ENCODE results near the gene PPP1CA.

The PPP1CA gene

GRCh38 chr11:67401495-67402191 lies at the start of gene PPP1CA:
PPP1CA (minus strand) TSS chr11:67401858; CDS start chr11:67401782, 76 bp downstream.
- DNase-seq, result peak; percentile 81 to 98 (median 92)

GRCh38 chr11:67450796-67451657 lies 49.4 kb upstream of the PPP1CA start:
- DNase-seq, result no peak

GRCh38 chr11:67449116-67449844 lies 47.6 kb upstream of the PPP1CA start:
- DNase-seq, result peak in 1 of 3 experiments; percentile 38

- DNase-seq, result no peak
Observed at GRCh38 chr11:67448220-67448609, 46.6 kb upstream of the PPP1CA start.

- DNase-seq, result no peak
Observed at GRCh38 chr11:67445515-67445914, 43.9 kb upstream of the PPP1CA start.

- no peak for DNase-seq
Observed at GRCh38 chr11:67442504-67443404, 41.1 kb upstream of the PPP1CA start.

- DNase-seq, result no peak
Observed at GRCh38 chr11:67441731-67442351, 40.2 kb upstream of the PPP1CA start.

GRCh38 chr11:67441098-67441563 lies 39.5 kb upstream of the PPP1CA start:
- no peak for DNase-seq

GRCh38 chr11:67440229-67441097 lies 38.8 kb upstream of the PPP1CA start:
- no peak for DNase-seq

GRCh38 chr11:67439321-67440228 lies 37.9 kb upstream of the PPP1CA start:
- DNase-seq, result no peak

GRCh38 chr11:67438158-67438902 lies 36.7 kb upstream of the PPP1CA start:
- DNase-seq, result no peak

- no peak for DNase-seq
Observed at GRCh38 chr11:67437809-67438157, 36.1 kb upstream of the PPP1CA start.

- no peak for DNase-seq
Observed at GRCh38 chr11:67437082-67437808, 35.6 kb upstream of the PPP1CA start, which contains the start of gene PTPRCAP. PTPRCAP (minus strand) TSS chr11:67437682; CDS start chr11:67437619, 63 bp downstream.

- no peak for DNase-seq
Observed at GRCh38 chr11:67436459-67437081, 34.9 kb upstream of the PPP1CA start.

GRCh38 chr11:67435727-67436458 lies 34.2 kb upstream of the PPP1CA start:
- no peak for DNase-seq

- DNase-seq, result no peak
Observed at GRCh38 chr11:67435031-67435726, 33.5 kb upstream of the PPP1CA start.
